ENCODE measurements around the gene RFX1. TPM values are rescaled to one million over a fixed set of nuclear protein-coding genes. Genes with fewer than 3 reads are reported as not detected.
"Not testable (repeated sequence)": the region's sequence is repeated elsewhere in the genome, so short reads cannot be mapped to it uniquely, and the experiment has no call there.

The RFX1 gene
- total RNA-seq, 1 donor from 2014 or later = 19.9 TPM

DNA sequence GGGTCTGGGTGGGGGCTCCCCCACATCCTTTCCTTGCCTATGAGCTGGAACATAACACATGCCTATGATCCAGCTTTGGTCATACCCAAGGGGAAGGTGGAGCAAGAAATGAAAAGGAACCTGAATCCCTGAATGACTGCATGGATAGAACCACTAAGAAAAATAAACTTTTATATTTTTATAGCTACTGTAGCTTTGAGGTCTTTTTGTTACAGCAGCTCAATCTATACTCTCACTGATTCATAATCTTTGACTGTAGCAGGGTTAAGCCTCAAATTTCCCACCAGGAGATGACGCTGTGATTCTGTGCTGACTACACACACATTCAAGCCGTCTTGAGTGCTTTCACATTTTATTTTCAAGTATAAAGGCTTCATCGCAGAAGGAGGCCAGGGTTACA, 46.9 kb upstream of the RFX1 start:
- H3K36me3 Mint-ChIP-seq (ENCODE audit: low read depth) = no peaks in the 10 kb centered on the region
- no peak overlapping the region for H3K27ac Mint-ChIP-seq (ENCODE audit: unreplicated experiment)
- no peaks in the 10 kb centered on the region for H3K9me3 Mint-ChIP-seq
- TF ChIP-seq, protein P1, sequence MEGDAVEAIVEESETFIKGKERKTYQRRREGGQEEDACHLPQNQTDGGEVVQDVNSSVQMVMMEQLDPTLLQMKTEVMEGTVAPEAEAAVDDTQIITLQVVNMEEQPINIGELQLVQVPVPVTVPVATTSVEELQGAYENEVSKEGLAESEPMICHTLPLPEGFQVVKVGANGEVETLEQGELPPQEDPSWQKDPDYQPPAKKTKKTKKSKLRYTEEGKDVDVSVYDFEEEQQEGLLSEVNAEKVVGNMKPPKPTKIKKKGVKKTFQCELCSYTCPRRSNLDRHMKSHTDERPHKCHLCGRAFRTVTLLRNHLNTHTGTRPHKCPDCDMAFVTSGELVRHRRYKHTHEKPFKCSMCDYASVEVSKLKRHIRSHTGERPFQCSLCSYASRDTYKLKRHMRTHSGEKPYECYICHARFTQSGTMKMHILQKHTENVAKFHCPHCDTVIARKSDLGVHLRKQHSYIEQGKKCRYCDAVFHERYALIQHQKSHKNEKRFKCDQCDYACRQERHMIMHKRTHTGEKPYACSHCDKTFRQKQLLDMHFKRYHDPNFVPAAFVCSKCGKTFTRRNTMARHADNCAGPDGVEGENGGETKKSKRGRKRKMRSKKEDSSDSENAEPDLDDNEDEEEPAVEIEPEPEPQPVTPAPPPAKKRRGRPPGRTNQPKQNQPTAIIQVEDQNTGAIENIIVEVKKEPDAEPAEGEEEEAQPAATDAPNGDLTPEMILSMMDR (conservative IDR thresholded peaks at IDR 0.05) = no peak
- no peak for DNase-seq (ENCODE audit: low read depth, low spot score)
- H3K4me3 Mint-ChIP-seq = no peak overlapping the region
- H3K27me3 Mint-ChIP-seq (ENCODE audit: low read depth) = peaks cover 14% of the 10 kb centered on the region
- no peaks in the 10 kb centered on the region for H3K4me1 Mint-ChIP-seq

DNA sequence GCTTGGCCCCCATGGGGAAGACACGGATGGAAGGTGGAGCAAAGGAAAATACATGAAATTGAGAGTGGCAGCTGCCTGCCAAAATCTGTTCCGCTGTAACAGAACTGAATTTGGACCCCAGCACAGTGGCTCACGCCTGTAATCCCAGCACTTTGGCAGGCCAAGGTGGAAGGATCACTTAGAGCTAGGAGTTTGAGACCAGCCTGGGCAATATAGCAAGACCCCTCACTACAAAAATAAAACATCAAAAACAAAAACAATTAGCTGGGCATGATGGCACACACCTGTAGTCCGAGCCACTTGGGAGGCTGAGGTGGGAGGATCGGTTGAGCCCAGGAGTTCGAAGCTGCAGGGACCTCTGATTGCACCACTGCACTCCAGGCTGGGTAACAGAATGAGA, 46.4 kb upstream of the RFX1 start:
- H3K4me3 Mint-ChIP-seq = no peak overlapping the region
- TF ChIP-seq, protein P1 (conservative IDR thresholded peaks at IDR 0.05) = no peak
- no peak overlapping the region for H3K27ac Mint-ChIP-seq (ENCODE audit: unreplicated experiment)
- no peaks in the 10 kb centered on the region for H3K36me3 Mint-ChIP-seq (ENCODE audit: low read depth)
- H3K9me3 Mint-ChIP-seq = no peaks in the 10 kb centered on the region
- peaks cover 9% of the 10 kb centered on the region for H3K27me3 Mint-ChIP-seq (ENCODE audit: low read depth)
- no peak for DNase-seq (ENCODE audit: low read depth, low spot score)
- H3K4me1 Mint-ChIP-seq = no peaks in the 10 kb centered on the region

DNA sequence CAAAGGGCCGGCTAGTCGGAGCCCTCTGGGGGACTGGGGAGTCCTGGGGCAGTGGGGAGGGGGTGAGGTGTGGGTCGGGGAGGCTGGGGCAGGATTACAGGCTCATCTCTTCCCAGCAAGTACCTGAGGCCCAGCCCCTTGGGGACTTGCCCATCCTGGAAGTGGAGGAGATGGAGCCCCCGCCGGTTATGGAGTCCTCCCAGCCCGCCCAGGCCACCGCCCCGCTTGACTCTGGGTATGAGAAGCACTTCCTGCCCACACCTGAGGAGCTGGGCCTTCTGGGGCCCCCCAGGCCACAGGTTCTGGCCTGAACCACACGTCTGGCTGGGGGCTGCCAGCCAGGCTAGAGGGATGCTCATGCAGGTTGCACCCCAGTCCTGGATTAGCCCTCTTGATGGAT, 45.9 kb upstream of the RFX1 start:
- Mint-ChIP-seq H3K27ac (ENCODE audit: unreplicated experiment) (no peak overlapping the region), H3K4me3 (no peak overlapping the region), H3K36me3 (ENCODE audit: low read depth) (no peaks in the 10 kb centered on the region), H3K27me3 (ENCODE audit: low read depth) (peaks cover 8% of the 10 kb centered on the region), H3K9me3 (no peaks in the 10 kb centered on the region), H3K4me1 (no peaks in the 10 kb centered on the region)
- TF ChIP-seq, protein P1 (conservative IDR thresholded peaks at IDR 0.05) = no peak
- DNase-seq (ENCODE audit: low read depth, low spot score) = no peak

DNA sequence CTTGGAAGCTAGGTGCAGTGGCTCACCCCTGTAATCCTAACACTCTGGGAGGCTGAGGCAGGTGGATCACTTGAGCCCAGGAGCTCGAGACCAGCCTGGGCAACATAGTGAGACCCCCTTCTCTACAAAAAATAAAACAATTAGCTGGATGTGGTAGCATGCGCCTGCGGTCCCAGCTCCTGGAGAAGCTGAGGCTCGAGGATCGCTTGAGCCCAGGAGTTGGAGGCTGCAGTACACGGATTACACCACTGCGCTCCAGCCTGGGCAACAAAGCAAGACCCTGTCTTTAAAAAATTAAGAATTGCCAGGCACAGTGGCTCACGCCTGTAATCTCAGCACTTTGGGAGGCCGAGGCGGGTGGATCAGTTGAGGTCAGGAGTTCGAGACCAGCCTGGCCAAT, 44.8 kb upstream of the RFX1 start:
- H3K36me3 Mint-ChIP-seq (ENCODE audit: low read depth); H3K4me3 Mint-ChIP-seq; H3K4me1 Mint-ChIP-seq; DNase-seq (ENCODE audit: low read depth, low spot score); H3K9me3 Mint-ChIP-seq; H3K27ac Mint-ChIP-seq (ENCODE audit: unreplicated experiment); H3K27me3 Mint-ChIP-seq (ENCODE audit: low read depth): not testable (repeated sequence)
- TF ChIP-seq, protein P1 (conservative IDR thresholded peaks at IDR 0.05) = peak; percentile 36

DNA sequence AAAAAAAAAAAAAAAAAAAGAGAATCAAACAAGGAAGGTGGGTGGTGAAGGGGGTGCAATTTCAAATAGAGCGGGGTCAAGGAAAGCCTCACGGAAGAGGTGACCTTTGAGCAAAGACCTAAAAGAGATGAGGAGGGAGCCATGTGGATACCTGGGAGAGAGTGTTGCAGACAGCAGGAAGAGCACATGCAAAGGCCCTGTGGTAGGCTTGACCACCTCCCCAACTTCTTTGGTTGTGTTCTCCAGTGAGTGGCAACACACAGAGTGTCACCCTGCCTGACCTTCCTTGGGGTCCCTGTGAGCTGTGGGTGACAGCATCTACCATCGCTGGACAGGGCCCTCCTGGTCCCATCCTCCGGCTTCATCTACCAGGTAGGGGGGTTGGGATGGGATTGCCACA, 44.4 kb upstream of the RFX1 start:
- DNase-seq (ENCODE audit: low read depth, low spot score) = no peak
- no peaks in the 10 kb centered on the region for H3K36me3 Mint-ChIP-seq (ENCODE audit: low read depth)
- H3K4me1 Mint-ChIP-seq = no peaks in the 10 kb centered on the region

More for the DNA sequence above, 44.4 kb upstream of the RFX1 start:
- peaks cover 3% of the 10 kb centered on the region for H3K27me3 Mint-ChIP-seq (ENCODE audit: low read depth)
- H3K9me3 Mint-ChIP-seq = no peaks in the 10 kb centered on the region
- H3K4me3 Mint-ChIP-seq = no peak overlapping the region
- no peak overlapping the region for H3K27ac Mint-ChIP-seq (ENCODE audit: unreplicated experiment)
- TF ChIP-seq, protein P1 (conservative IDR thresholded peaks at IDR 0.05) = no peak

Data from neural crest cell (in vitro differentiated cells).